Liver (tissue), 9 donors: Measurements from ENCODE around the gene DPP4. TPM values are rescaled to one million over a fixed set of nuclear protein-coding genes. Genes with fewer than 3 reads are reported as not detected.

Experiments used
- DNase-seq: peaks from one replicate; pipeline ENCODE4 v3.0.0-alpha.2; 2017; ENCODE audit warnings: low spot score
- H3K27ac ChIP-seq, 2 donors: one replicate each; pipeline ENCODE4 v1.7.0; 2013; ENCODE audit warnings: inconsistent platforms in 2 of 2, low read length in 2 of 2, control low read depth in 1 of 2, low read depth in 1 of 2, mild to moderate bottlenecking in 1 of 2
- H3K27me3 ChIP-seq, 4 donors: one replicate each; pipeline versions ENCODE4 v1.6.1 to v1.7.0; 2013; ENCODE audit warnings: low read length in 3 of 4, inconsistent platforms in 1 of 4, mild to moderate bottlenecking in 1 of 4, moderate library complexity in 1 of 4; ENCODE audit not compliant: control insufficient read depth in 4 of 4, insufficient read depth in 4 of 4
- H3K36me3 ChIP-seq, 4 donors: one replicate each; pipeline versions ENCODE4 v1.6.1 to v1.7.0; 2013; ENCODE audit warnings: low read length in 3 of 4, mild to moderate bottlenecking in 3 of 4, low read depth in 1 of 4, moderate library complexity in 1 of 4; ENCODE audit not compliant: control insufficient read depth in 4 of 4, insufficient read depth in 3 of 4
- H3K4me1 ChIP-seq, 4 donors: one replicate each; pipeline versions ENCODE4 v1.6.1 to v1.7.0; 2013; ENCODE audit warnings: low read length in 3 of 4, mild to moderate bottlenecking in 3 of 4, moderate library complexity in 1 of 4; ENCODE audit not compliant: control insufficient read depth in 4 of 4, insufficient read depth in 4 of 4
- H3K4me3 ChIP-seq, 3 donors: one replicate each; pipeline versions ENCODE4 v1.6.1 to v1.7.0; 2013; ENCODE audit warnings: low read length in 3 of 3, control low read depth in 1 of 3, low read depth in 1 of 3, mild to moderate bottlenecking in 1 of 3
- H3K9ac ChIP-seq, 2 donors: one replicate each; pipeline ENCODE4 v1.7.0; 2013; ENCODE audit warnings: low read length in 2 of 2, mild to moderate bottlenecking in 2 of 2, moderate library complexity in 2 of 2, control low read depth in 1 of 2, low read depth in 1 of 2
- H3K9me3 ChIP-seq, 4 donors: one replicate each; pipeline versions ENCODE4 v1.6.1 to v1.7.0; 2013; ENCODE audit warnings: low read length in 3 of 4; ENCODE audit not compliant: control insufficient read depth in 4 of 4
- FOXA1 ChIP-seq: IDR thresholded peaks from 2 replicates; pipeline ENCODE4 v1.6.1; 2016; ENCODE audit warnings: antibody characterized with exemption
- FOXA2 ChIP-seq: IDR thresholded peaks from 2 replicates; pipeline ENCODE4 v1.6.1; 2016; ENCODE audit warnings: antibody characterized with exemption
- GABPA ChIP-seq, 2 donors: IDR thresholded peaks in 1 of 2; conservative IDR thresholded peaks in 1 of 2; 2 replicates each; pipeline ENCODE4 v1.6.1; 2016; ENCODE audit warnings: antibody characterized with exemption in 2 of 2, mild to moderate bottlenecking in 1 of 2, moderate library complexity in 1 of 2
- HNF4A ChIP-seq, 2 donors: conservative IDR thresholded peaks; 2 replicates each; pipeline ENCODE4 v1.6.1; 2016; ENCODE audit warnings: antibody characterized with exemption in 2 of 2, mild to moderate bottlenecking in 2 of 2
- HNF4G ChIP-seq: IDR thresholded peaks from 2 replicates; pipeline ENCODE4 v1.6.1; 2016; ENCODE audit warnings: antibody characterized with exemption
- JUND ChIP-seq, 2 donors: IDR thresholded peaks; 2 replicates each; pipeline ENCODE4 v1.6.1; 2016; ENCODE audit warnings: antibody characterized with exemption in 2 of 2
- NR2F2 ChIP-seq: IDR thresholded peaks from 2 replicates; pipeline ENCODE4 v1.6.1; 2016; ENCODE audit warnings: antibody characterized with exemption
- RAD21 ChIP-seq, 2 donors: IDR thresholded peaks; 2 replicates each; pipeline ENCODE4 v1.6.1; 2016; ENCODE audit warnings: antibody characterized with exemption in 2 of 2, mild to moderate bottlenecking in 2 of 2
- RXRA ChIP-seq, 2 donors: IDR thresholded peaks; 2 replicates each; pipeline ENCODE4 v1.6.1; 2017 to 2018; ENCODE audit warnings: antibody characterized with exemption in 2 of 2, mild to moderate bottlenecking in 1 of 2
- SP1 ChIP-seq: IDR thresholded peaks from 2 replicates; pipeline ENCODE4 v1.6.1; 2018; ENCODE audit warnings: antibody characterized with exemption, mild to moderate bottlenecking
- TAF1 ChIP-seq: conservative IDR thresholded peaks from 2 replicates; pipeline ENCODE4 v1.6.1; 2016; ENCODE audit warnings: antibody characterized with exemption, mild to moderate bottlenecking
- YY1 ChIP-seq: IDR thresholded peaks from 2 replicates; pipeline ENCODE4 v1.6.1; 2016; ENCODE audit warnings: antibody characterized with exemption, mild to moderate bottlenecking
- WGBS: extraction: QIAGEN DNeasy Blood & Tissue Kit; methylation state at CpG from one replicate; pipeline ENCODE4 v1.1.7; 2013; 5-methylcytosine and 5-hydroxymethylcytosine counted together
- polyA plus RNA-seq, 2 donors: library from polyadenylated mRNA; stranded (reverse) in 1 of 2; unstranded in 1 of 2; fragments of 200-250 nt in 1 of 2; fragments of >200 nt in 1 of 2; fragmentation: Nextera tagmentation in 1 of 2; extraction: Ambion mirVana in 1 of 2; gene quantifications; one replicate each; pipeline versions ENCODE4 v1.2.1 to v1.2.3, GENCODE V29; 2013 to 2015
- total RNA-seq, 2 donors: library from RNA; depleted of rRNA; stranded (reverse); fragments of >200 nt; gene quantifications; one replicate each; pipeline ENCODE4 v1.2.3, GENCODE V29; 2014
- TF ChIP-seq, protein P1 (sequence below): IDR thresholded peaks from 2 replicates; pipeline ENCODE4 v1.6.1; 2016; ENCODE audit warnings: antibody characterized with exemption
- TF ChIP-seq, protein P2 (sequence below): fragments of 150-350 bp; IDR thresholded peaks from 2 replicates; pipeline ENCODE4 v1.5.1; 2017; ENCODE audit warnings: improper control_type of control experiment, low read depth, low read length; ENCODE audit not compliant: missing input control
- TF ChIP-seq, protein P3 (sequence below): IDR thresholded peaks from 2 replicates; pipeline ENCODE4 v1.6.1; 2016; ENCODE audit warnings: antibody characterized with exemption
- TF ChIP-seq, protein P4 (sequence below): IDR thresholded peaks from 2 replicates; pipeline ENCODE4 v1.6.1; 2016; ENCODE audit warnings: antibody characterized with exemption, mild to moderate bottlenecking
- TF ChIP-seq, protein P5 (sequence below): IDR thresholded peaks from 2 replicates; pipeline ENCODE4 v1.6.1; 2016; ENCODE audit warnings: antibody characterized with exemption
- donor health status: healthy.
- donor health status: healthy.
- donor health status: healthy.
- donor health status: healthy.
- donor health status: healthy.

Gene DPP4
- total and polyA plus RNA-seq, 4 donors, result 9.6 to 30.1 (median 13.5) TPM

DNA sequence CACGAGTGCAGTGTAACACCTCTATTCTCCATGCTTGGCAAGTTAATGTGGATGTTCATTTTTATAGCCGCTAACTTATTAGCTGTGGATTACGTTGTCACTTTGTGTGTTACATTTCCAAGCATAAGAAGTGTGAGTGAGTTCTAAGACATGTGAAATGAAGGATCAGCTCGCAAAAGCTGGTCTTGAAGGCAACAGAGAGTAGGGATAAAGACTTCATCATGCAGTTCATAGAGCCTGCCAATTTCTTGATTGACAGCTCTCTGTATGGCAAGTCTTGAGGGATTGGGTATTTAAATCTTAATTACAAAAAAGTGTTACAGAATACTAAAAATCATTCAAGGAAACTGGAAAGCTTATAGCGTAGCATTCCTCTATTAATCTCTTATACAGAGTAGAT is 25.8 kb upstream of the DPP4 start:
- DNase-seq, result no peak
- no peaks in the 10 kb centered on the region for H3K36me3 ChIP-seq
- 97% methylated on average over 5 of the region's 5 CpGs for WGBS

More for the DNA sequence above, 25.8 kb upstream of the DPP4 start:
- no peak overlapping the region for H3K9ac ChIP-seq
- peaks cover 0 to 2% (median 0%) of the 10 kb centered on the region in 4 donors for H3K4me1 ChIP-seq
- no peak overlapping the region for H3K4me3 ChIP-seq
- no peak overlapping the region for H3K27ac ChIP-seq
- TF ChIP-seq HNF4A (conservative IDR thresholded peaks at IDR 0.05) (no peak), GABPA (IDR thresholded peaks at IDR 0.05 in 1 of 2, conservative IDR thresholded peaks at IDR 0.05 in 1 of 2) (no peak), RAD21 (IDR thresholded peaks at IDR 0.05) (no peak), YY1 (no peak), FOXA1 (no peak), FOXA2 (no peak), RXRA (IDR thresholded peaks at IDR 0.05) (no peak), NR2F2 (no peak), SP1 (no peak), JUND (IDR thresholded peaks at IDR 0.05) (no peak), TAF1 (no peak), HNF4G (no peak)
- TF ChIP-seq, protein P1, sequence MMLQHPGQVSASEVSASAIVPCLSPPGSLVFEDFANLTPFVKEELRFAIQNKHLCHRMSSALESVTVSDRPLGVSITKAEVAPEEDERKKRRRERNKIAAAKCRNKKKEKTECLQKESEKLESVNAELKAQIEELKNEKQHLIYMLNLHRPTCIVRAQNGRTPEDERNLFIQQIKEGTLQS, result no peak
- TF ChIP-seq, protein P2, sequence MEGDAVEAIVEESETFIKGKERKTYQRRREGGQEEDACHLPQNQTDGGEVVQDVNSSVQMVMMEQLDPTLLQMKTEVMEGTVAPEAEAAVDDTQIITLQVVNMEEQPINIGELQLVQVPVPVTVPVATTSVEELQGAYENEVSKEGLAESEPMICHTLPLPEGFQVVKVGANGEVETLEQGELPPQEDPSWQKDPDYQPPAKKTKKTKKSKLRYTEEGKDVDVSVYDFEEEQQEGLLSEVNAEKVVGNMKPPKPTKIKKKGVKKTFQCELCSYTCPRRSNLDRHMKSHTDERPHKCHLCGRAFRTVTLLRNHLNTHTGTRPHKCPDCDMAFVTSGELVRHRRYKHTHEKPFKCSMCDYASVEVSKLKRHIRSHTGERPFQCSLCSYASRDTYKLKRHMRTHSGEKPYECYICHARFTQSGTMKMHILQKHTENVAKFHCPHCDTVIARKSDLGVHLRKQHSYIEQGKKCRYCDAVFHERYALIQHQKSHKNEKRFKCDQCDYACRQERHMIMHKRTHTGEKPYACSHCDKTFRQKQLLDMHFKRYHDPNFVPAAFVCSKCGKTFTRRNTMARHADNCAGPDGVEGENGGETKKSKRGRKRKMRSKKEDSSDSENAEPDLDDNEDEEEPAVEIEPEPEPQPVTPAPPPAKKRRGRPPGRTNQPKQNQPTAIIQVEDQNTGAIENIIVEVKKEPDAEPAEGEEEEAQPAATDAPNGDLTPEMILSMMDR, result no peak
- TF ChIP-seq, protein P3, sequence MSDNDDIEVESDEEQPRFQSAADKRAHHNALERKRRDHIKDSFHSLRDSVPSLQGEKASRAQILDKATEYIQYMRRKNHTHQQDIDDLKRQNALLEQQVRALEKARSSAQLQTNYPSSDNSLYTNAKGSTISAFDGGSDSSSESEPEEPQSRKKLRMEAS, result no peak
- TF ChIP-seq, protein P4, sequence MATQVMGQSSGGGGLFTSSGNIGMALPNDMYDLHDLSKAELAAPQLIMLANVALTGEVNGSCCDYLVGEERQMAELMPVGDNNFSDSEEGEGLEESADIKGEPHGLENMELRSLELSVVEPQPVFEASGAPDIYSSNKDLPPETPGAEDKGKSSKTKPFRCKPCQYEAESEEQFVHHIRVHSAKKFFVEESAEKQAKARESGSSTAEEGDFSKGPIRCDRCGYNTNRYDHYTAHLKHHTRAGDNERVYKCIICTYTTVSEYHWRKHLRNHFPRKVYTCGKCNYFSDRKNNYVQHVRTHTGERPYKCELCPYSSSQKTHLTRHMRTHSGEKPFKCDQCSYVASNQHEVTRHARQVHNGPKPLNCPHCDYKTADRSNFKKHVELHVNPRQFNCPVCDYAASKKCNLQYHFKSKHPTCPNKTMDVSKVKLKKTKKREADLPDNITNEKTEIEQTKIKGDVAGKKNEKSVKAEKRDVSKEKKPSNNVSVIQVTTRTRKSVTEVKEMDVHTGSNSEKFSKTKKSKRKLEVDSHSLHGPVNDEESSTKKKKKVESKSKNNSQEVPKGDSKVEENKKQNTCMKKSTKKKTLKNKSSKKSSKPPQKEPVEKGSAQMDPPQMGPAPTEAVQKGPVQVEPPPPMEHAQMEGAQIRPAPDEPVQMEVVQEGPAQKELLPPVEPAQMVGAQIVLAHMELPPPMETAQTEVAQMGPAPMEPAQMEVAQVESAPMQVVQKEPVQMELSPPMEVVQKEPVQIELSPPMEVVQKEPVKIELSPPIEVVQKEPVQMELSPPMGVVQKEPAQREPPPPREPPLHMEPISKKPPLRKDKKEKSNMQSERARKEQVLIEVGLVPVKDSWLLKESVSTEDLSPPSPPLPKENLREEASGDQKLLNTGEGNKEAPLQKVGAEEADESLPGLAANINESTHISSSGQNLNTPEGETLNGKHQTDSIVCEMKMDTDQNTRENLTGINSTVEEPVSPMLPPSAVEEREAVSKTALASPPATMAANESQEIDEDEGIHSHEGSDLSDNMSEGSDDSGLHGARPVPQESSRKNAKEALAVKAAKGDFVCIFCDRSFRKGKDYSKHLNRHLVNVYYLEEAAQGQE, result no peak
- TF ChIP-seq, protein P5, sequence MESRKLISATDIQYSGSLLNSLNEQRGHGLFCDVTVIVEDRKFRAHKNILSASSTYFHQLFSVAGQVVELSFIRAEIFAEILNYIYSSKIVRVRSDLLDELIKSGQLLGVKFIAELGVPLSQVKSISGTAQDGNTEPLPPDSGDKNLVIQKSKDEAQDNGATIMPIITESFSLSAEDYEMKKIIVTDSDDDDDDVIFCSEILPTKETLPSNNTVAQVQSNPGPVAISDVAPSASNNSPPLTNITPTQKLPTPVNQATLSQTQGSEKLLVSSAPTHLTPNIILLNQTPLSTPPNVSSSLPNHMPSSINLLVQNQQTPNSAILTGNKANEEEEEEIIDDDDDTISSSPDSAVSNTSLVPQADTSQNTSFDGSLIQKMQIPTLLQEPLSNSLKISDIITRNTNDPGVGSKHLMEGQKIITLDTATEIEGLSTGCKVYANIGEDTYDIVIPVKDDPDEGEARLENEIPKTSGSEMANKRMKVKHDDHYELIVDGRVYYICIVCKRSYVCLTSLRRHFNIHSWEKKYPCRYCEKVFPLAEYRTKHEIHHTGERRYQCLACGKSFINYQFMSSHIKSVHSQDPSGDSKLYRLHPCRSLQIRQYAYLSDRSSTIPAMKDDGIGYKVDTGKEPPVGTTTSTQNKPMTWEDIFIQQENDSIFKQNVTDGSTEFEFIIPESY, result no peak
- H3K9me3 ChIP-seq, result no peaks in the 10 kb centered on the region
- no peaks in the 10 kb centered on the region for H3K27me3 ChIP-seq
